A204.1 (cell line): ENCODE data around the gene LRRFIP1.
"Not testable (repeated sequence)": the region's sequence is repeated elsewhere in the genome, so short reads cannot be mapped to it uniquely, and the experiment has no call there.

ENCODE experiments used
- FAIRE-seq: peaks from 2 replicates; lab custom pipeline; 2012; peaks lifted over from hg19 to GRCh38; lab: Jason Lieb, UNC

The LRRFIP1 gene

DNA sequence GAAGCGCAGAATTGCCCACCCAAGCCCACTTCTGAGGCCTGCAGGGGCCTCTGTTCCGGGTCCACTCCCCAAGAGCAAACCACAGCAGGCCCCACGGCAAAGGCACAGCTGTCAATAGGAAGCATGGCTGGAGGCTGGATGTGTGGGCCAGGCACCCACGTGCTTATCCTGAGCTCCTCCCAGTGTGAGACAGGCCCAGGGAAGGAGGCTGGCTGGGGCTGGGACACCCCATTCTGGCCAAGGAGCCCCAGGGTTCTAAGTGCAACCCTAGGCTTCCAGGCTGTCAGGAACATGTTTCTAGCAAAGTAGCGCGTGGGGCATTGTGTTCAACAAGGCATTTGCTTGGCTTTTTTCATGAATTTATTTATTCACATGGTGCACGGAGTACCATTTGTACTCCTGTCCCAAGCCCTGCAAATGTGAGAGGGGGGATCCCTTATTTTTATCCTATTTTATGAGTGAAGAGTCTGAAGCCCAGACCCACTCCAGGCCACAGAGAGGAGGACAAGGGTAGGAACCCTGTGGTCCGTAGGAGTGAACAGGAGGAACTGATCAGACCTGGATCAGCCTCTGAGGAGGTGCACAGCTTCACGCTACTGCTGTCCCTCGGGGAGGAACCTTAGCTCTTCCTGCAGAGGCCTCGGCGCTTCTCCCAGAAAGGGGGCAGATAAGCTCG is 30.7 kb upstream of the LRRFIP1 start:
- FAIRE-seq = no peak

DNA sequence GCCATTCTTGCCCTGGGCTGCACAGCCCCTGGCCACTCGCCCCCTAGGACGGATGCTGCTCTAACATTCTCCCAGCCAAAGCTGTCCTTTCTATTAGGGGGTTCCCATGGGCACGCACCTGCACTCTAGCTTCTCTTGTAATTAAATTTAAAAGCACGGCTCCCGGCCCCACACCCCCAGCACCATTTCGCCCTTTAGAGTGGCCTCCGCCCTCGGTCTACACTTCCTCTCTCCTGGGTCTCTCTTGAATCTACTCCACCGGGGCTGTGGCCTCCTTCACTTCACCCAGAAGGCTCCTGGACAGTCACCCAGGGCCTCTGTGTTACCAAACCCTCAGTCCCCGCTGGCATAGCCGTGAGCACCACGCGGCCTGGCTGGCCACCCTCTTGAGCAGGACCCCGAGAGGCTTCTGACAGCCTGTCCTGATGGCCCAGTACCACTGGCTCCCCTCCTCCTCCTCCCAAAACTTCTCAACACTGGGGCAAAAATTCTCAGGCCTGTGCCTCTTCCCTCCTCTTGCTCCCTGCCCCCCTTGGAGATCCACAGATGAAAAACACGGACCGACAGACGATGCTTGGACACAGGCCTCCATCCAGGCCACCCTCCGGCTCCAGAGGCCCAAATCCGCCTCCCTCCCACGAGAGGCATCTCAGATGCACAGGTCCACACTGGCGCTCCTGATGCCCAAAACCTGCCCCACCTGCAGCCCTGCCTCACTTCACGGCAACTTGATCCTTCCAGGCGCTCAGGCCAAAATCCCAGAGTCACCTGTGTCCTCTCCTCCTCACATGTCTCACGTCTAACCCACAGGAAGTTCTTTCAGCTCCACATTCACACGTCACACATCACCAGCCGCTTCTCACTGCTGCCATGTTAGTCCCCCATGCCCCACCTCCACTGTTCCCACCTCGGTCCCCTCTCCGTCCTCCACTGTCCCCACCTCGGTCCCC is 29.9 kb upstream of the LRRFIP1 start:
- FAIRE-seq = no peak

DNA sequence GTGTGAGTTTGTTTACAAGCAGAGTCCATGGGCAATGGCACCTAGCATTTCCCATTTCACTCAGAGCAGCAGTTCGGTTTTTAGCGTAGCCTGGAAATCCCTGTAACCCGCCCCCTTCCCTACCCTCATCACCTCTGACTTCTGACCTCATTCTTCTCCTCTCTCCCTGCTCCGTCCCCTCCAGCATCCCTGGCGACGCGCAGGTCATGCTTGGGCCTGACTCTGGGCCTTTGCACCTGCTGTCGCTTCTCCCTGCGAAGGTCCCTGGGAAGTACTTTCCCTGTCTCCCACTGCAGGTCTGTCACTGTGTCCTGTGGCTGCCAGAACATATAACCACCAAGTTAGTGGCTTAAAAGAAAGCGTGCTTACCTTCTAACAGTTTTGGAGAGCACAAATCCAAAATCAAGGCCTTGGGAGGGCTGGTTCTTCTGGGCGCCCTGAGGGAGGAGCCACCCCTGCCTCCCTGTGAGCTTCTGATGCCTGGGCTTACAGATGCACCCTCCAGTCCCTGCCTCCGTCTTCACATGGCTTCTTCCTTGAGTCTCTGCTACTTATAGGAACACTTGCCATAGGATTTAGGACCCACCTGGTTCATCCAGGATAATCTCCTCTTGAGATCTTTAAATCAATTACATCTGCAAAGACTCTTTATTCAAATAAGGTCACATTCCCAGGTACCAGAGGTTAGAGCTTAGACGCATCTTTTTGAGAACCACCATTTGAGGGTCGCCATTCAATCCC is 28.7 kb upstream of the LRRFIP1 start:
- FAIRE-seq = no peak

DNA sequence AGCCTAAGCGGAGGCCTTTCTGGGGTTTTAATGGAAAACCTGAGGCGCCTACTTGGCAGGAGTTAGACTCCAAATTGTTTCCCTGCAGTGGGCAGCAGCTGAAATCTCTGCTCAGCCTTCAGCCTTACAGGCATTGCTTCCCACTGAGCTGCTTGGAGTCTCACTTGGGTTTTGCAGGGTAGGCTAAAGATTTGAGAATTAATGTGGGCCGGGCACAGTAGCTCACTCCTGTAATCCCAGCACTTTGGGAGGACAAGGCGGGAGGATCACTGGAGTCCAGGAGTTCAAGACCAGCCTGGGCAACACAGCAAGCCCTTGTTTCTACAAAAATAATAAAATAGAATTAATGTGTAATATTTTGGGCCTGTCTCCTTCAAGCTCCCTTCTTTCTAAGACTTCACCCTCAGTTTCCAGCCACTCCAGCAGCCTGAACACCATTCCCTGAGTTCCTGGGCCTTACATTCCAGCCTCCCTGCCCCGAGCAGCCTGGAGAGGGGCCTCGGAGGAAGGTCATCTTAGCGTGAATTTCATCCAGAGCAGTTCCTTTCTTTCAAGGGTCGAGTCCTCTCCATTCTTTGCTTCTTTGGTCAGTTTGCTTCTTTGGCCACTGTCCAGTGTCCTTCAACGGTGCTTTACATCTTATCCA is 27.8 kb upstream of the LRRFIP1 start:
- no peak for FAIRE-seq

DNA sequence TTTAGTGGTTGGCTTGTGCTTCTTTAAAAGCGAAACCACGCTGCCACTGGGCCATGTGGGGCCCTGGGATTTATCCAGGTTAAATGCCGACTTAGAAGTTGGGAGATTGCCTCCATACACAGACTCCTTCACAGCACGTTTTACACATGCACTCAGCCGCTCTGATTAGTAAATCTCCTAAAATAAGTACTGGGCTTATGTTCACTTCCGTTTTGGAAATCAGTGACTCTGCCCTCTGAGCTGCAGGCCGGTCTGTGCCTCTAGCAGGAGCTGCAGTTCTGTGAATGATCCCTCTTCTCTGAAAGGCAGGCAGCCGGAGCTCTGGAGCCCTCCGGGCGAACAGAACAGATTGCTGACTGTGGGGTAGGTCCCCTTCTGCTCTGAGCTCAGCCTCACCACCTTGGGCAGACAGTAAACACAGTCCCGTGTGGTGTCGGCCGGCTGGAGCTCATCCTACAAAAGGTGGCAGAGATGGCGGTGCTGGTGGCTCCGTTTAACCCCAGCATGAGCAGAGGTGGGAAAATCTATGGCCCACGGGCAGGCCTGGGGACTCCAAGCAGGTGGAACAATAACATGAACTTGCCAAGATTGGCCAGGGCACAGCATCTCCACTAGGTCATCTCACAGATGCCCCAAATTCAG is 27.1 kb upstream of the LRRFIP1 start:
- no peak for FAIRE-seq

DNA sequence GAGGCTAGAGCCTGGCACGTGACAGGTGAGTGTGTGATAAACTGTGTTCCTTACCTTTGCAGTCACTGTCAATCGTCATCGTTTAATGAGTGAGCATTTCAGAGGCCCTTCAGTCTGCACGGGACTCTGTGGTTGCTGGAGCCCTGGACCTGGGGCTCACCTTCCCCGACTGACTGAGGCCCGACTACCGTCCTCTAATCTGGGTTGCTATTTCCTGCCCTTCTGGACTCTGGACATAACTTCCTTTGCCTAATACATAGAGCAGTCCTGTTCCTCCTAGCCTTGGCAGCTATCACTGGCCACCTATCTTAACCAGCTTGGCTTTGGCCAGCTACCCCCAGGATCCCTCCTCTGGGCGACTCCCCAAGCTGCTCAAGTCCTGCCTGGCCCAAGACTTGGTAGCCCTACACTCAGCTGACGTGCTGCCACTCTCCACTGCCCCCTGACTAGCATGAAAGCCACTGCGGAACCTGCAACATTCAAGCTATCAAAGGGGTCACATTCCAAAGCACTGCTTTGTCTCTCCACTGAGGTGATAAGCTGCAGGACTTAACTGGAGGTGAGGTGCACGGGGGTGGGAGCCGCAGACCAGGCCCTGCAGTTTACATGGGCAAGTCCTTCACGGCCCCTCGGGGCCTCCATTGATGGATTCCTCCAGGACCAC is 25.8 kb upstream of the LRRFIP1 start:
- FAIRE-seq = no peak

DNA sequence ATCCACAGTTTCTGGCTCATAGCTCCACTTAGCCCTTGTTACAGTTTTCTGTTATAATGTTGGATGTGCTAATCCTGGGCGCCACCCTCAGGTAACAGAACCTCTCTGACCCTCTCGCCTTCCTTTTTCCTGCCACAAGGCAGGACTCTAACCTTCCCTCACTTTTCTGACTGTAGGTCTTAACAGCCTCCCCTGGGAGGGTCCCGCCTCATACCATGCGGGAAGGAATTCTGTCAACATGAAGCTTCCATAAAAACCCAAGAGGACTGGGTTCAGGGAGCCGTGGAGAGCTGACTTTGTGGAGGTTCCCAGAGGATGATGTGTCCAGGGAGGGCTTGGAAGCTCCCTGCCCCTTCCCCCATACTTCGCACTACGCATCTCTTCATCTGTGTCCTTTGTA is 25.0 kb upstream of the LRRFIP1 start:
- no peak for FAIRE-seq

DNA sequence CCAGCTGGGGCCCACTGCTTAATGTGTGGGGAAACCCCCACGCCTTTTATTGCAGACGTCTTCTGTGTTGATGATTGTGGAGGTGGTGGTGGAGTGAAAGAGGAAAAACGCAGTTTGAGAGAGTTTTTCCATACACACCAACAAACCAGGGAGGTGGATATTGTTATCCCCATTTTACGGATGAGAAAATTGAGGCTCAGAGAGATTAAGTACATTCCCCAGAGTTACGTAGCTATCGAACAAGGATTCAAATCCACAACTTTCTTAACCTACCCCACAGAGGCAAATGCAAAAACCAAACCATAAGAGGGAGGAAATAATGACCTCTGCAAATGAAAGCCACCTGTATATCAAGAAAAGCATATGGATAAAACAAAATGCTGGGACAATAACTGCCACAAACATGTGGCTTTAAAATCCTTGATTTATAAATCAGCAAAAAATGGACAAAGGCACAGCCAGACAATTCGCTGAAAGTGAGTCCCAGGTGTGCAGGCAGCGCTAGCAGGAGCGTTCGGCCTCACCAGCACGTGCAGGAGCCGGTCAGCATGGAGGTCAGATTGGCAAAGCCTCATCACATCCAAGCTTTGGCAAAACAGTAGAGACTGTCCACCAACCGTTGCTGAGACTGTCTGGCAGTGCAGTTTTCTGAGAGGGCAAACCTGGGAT is 24.2 kb upstream of the LRRFIP1 start:
- FAIRE-seq = no peak

DNA sequence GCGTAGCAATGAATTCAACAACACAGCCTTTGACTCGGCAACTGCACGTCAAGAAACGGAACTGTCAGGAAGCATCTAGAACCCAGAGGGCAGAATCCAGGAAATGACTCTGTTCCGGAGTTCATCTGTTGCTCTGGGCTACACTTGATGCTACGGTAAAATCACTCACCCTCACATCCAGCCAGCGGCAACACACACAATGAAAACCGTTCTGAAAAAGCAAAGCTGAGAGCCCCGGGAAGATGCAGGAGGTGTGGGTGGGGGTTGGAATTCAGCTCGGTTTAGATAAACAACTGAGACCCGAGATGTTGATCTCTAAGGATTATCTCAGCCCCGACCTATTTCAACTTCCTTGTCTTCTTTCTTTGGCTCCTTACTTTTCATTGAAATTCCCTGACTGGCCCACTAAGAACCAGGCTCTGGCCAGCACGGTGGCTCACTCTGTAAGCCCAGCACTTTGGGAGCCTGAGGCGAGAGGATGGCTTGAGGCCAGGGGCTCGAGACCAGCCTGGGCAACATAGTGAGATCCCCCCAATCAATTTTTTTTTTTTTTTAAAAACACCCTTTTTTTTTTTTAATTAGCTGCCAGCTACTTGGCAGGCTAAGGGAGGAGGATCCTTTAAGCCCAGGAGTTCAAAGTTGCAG is 23.5 kb upstream of the LRRFIP1 start:
- FAIRE-seq = no peak

DNA sequence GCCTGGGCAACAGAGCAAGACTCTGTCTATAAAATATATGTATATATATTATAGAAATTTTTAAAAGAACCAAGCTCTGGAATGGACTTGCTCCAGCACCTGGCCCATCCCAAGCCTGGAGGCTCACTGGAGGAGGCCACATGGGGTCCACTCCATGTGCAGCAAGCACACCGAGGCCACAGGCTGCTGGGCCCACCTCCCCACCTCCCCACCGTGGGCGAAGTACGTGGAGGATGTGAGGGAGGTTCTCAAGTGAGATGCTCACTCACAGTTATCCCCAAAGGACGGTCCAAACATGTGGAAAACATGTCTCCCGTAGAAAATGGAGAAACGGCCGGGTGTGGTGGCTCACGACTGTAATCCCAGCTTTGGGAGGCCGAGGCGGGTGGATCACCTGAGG is 23.0 kb upstream of the LRRFIP1 start:
- FAIRE-seq = no peak

DNA sequence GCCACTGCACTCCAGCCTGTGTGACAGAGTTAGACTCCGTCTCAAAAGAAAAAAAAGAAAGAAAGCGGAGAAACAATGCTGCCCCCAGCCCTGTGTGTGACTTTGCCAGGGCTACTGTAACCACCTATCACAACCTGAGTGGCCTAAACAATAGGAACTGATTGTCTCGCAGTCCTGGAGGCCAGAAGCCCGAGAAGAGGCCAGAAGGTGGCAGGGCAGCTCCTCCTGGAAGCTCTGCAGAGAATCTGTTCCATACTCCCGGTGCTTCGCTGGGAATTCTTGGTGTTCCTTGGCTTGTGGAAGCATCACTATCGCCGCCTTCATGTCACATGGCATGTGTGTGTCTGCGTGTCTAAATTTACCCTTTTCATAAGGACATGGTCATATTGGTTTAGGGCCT is 22.4 kb upstream of the LRRFIP1 start:
- no peak for FAIRE-seq

DNA sequence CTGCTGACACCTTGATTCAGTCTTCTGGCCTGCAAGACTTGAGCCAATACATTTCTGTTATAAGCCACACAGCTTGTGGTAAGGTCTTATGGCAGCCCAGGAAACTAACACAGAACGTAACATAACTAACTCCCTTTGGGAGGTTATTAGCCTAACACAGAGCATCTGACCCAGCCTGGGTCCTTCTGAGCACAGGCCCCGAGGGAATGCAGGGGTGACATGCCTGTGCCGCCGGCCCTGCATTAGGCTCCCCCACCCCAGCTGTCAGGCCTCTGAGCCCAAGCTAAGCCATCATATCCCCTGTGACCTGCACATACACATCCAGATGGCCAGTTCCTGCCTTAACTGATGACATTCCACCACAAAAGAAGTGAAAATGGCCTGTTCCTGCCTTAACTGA is 20.9 kb upstream of the LRRFIP1 start:
- FAIRE-seq = not testable (repeated sequence)

DNA sequence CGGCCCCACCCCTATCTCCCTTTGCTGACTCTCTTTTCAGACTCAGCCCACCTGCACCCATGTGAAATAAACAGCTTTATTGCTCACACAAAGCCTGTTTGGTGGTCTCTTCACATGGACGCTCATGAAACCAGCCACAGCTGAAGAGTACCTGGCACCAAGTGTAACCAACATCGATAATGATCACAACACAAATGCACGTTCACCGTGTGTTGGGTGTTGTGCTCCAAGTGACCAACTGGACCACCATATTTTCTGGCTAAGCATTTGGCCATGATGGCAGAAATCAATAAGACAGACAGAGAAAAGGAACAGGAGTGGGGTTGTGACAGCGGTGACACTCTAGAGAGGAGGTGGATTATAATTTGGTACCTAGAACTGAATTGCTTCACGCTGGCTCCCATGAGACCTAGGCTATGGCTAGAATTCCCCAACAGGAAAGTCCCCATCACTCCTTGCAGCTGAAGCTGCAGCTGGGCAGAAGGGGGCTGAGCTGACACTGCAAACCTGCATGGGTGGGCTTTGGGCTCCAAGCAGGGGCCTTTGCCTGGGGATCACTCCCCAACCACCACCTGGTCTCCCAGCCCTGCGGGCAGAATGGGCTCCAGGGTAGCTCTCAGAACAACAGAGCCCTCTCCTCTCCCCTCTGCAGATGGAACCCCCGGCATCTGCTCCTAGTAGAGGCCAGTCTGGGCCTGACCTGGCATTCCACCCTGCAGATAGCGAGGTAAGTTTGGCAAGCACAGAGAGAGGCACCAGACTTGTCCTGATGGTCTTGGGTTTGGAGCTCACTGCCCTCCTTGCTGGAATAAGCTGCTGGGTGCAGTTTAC is 14.6 kb upstream of the LRRFIP1 start:
- no peak for FAIRE-seq

DNA sequence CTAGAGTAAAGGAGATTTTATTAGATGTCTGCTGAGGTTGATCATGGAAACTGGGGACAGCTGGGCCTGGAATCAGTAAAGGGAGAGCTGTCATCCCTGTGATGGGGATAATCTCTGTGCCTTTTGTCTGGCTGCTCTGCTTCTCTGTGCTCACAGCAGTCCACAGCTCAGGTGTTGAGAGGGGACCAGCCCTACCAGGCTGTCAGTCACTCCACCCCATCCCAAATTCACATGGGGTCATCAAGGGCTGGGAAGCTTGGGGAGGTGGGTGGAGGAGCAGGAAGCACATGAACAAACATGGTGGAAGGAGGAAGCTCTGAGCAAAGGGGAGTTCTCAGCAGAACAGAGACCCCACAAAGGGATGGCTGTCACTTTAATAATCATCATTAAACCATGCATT is 13.7 kb upstream of the LRRFIP1 start:
- no peak for FAIRE-seq

DNA sequence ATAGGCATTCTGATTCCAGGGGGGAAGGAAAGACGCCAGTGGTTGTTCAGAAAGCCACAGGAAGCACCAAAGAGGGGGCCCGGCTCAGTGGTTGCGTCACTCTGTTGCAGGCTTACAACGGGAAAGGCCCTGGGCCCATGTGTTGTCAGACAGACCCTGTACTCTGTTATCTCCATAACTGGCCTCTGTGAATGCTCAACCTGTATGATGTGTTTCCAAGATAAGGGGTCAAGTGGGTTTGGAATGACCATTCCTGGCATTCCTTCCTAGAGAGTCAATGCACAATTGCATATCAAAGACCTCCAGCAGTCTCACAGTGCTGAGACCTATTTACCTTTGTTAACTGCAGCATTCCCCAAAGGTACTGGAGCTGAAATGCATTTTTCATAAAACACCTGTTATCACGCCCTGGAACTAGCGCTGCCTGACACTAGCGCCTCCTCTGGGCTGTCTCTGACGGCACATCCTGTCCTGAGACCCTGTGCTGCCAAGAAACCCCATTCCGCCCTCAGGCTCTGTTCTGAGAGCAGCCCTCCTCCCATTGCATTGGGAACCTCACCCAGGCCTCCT is 13.2 kb upstream of the LRRFIP1 start:
- FAIRE-seq = no peak

DNA sequence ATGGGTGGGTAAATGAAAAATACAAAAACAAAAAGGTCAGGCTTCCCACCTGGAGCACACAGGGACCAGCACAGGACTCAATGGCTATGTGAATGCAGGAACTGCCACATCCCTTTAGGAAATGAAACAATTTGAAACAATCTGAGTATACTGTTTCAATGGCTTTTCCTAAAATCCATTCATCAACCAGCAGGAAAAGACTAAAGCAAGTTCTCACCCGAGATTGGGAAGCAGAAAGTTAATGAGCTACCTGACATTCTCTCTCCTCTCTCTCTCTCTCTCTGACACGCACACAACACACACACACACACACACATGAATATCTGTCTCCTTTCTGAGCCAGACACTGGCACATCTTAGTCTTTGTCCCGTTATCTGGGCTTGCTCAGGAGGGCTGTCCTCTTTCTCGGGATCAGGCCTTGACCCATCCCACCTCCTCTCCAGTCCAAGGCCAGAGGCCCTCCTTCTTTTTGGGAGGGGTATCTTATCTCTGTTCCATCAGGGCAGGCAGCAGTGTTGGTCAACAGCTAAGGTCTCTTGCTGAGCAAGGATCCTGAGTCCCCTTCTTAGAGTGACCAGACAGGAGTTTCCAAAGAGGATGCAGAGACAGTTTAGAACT is 11.6 kb upstream of the LRRFIP1 start:
- no peak for FAIRE-seq

DNA sequence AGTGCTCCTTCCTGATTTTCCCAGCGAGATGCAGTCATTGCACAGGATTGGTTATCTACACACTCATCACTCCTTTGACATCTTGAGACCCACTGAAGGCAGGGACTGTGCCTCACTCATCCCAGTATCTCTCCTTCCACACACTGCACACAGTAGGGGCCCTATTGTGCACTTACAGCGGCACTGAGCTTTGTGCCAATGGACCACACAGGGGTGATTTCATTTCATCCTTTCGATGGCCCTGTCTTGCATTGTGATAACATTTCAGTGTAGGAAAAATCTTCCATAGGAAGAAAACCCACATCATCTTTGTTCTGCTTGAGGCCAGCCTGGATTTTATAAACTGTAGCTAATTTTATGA is 11.0 kb upstream of the LRRFIP1 start:
- no peak for FAIRE-seq

DNA sequence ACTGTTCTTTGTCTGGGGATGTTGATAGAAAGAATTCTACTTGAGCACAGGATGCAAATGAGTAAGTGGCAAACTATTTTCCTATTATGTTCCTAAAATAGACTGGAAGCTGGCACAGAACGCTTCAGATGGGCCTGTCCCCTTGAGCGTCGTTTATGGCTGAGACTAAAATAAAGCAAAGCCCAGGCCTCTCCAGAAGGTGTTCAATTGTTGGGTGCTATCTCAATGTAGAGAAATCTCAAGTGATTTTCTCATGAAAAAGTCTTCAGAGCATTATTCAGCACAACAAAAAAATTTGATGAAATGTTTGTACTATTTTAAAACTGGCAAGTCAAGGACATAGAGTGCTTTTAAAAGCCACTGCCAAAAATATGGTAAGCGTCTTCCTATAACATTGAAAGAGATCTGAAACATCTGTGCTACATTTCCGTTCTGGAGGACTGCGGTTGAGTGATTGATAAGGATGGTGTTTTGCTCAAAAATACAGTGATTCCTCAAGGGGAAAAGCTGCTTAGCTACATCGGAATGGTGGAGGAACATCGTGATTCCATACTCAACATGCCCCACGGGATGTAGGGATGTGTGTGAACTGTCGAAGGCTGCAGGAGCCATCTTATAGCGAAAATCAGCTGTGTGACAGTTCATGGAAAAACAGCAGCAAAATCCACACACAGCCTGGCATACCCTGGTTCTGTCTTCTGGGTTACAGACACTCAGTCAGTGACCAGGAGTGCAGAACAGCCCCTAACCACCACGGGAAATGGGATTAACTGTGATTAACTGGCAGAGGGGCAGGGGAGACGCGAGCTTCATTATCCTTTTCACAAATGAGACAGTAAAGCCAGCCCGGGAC is 10.4 kb upstream of the LRRFIP1 start:
- no peak for FAIRE-seq
